Gastrocnemius medialis (tissue), 4 donors: Measurements from ENCODE around the gene CHORDC1.

Source experiments
- CTCF ChIP-seq, 5 experiments: fragments of 450-650 bp in 3 of 5; fragments of 200-600 bp in 2 of 5; sonication (generic) in 2 of 5; IDR thresholded peaks in 4 of 5; conservative IDR thresholded peaks in 1 of 5; 1 replicate in 4 of 5; 2 replicates in 1 of 5; pipeline ENCODE4 v1.5.1; 2016 to 2019; ENCODE audit warnings: antibody characterized with exemption in 5 of 5, mild to moderate bottlenecking in 3 of 5, moderate library complexity in 3 of 5
- POLR2A ChIP-seq, 2 donors: fragments of 450-650 bp; IDR thresholded peaks; one replicate each; pipeline ENCODE4 v1.6.1; 2017; ENCODE audit warnings: antibody characterized with exemption in 2 of 2, mild to moderate bottlenecking in 2 of 2, moderate library complexity in 2 of 2

DNA sequence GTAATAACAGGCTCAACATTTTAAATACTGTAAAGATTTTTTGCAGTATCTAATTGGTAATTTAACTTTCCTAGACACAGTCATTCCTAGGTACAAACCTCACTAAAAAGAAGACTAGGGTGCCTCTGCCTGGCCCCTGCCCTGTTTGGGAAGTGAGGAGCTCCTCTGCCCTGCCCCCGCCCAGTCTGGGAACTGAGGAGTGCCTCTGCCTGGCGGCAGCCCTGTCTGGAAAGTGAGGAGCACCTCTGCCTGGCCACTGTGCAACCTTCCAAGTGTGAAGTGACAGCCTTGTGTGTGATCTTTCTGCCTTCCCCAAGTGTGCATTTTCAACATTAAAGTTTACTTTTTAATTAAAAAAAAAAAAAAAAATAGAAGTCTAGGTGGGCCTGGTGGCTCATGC, 4.2 kb downstream of the CHORDC1 start:
- TF ChIP-seq POLR2A (IDR thresholded peaks at IDR 0.05), result no peak
- no peak for TF ChIP-seq CTCF (IDR thresholded peaks at IDR 0.05 in 4 of 5, conservative IDR thresholded peaks at IDR 0.05 in 1 of 5)
